HG02943 (cell line): ENCODE results near the gene ADAMTS2.

Experiments used
- ATAC-seq: cut with Tn5 transposase; IDR thresholded peaks from one replicate; pipeline ENCODE4 v1.9.1; 2021; ENCODE audit warnings: mild to moderate bottlenecking, low read depth, moderate library complexity; ENCODE audit not compliant: unreplicated experiment

The ADAMTS2 gene

GRCh38 chr5:179240561-179240960, 104.7 kb downstream of the ADAMTS2 start:
- no peak for ATAC-seq

- no peak for ATAC-seq
Observed at GRCh38 chr5:179239256-179240135, 105.8 kb downstream of the ADAMTS2 start.

- no peak for ATAC-seq
Observed at GRCh38 chr5:179238628-179238970, 106.7 kb downstream of the ADAMTS2 start.

- no peak for ATAC-seq
Observed at GRCh38 chr5:179237770-179238627, 107.3 kb downstream of the ADAMTS2 start.

GRCh38 chr5:179235416-179236400, 109.6 kb downstream of the ADAMTS2 start:
- ATAC-seq = no peak

GRCh38 chr5:179234563-179235135, 110.6 kb downstream of the ADAMTS2 start:
- ATAC-seq = no peak

GRCh38 chr5:179233909-179234562, 111.2 kb downstream of the ADAMTS2 start:
- ATAC-seq = no peak

- ATAC-seq = no peak
Observed at GRCh38 chr5:179232091-179232735, 113.0 kb downstream of the ADAMTS2 start.

GRCh38 chr5:179231309-179231708, 114.0 kb downstream of the ADAMTS2 start:
- no peak for ATAC-seq

- ATAC-seq = no peak
Observed at GRCh38 chr5:179230061-179230461, 115.2 kb downstream of the ADAMTS2 start.

GRCh38 chr5:179229331-179229831, 115.9 kb downstream of the ADAMTS2 start:
- no peak for ATAC-seq

- ATAC-seq = no peak
Observed at GRCh38 chr5:179228341-179229121, 116.7 kb downstream of the ADAMTS2 start.

GRCh38 chr5:179227580-179228311, 117.5 kb downstream of the ADAMTS2 start:
- no peak for ATAC-seq

- no peak for ATAC-seq
Observed at GRCh38 chr5:179227229-179227579, 118.1 kb downstream of the ADAMTS2 start.

- no peak for ATAC-seq
Observed at GRCh38 chr5:179226696-179227095, 118.6 kb downstream of the ADAMTS2 start.

- no peak for ATAC-seq
Observed at GRCh38 chr5:179225387-179225786, 119.9 kb downstream of the ADAMTS2 start.

- ATAC-seq = no peak
Observed at GRCh38 chr5:179224741-179225140, 120.5 kb downstream of the ADAMTS2 start.
